Measurements from ENCODE around the gene TMEM242.
A peak's percentile ranks its signal among the peaks of the same experiment; 100 is the strongest.
"Not testable (repeated sequence)": the region's sequence is repeated elsewhere in the genome, so short reads cannot be mapped to it uniquely, and the experiment has no call there.

TMEM242 gene

DNA sequence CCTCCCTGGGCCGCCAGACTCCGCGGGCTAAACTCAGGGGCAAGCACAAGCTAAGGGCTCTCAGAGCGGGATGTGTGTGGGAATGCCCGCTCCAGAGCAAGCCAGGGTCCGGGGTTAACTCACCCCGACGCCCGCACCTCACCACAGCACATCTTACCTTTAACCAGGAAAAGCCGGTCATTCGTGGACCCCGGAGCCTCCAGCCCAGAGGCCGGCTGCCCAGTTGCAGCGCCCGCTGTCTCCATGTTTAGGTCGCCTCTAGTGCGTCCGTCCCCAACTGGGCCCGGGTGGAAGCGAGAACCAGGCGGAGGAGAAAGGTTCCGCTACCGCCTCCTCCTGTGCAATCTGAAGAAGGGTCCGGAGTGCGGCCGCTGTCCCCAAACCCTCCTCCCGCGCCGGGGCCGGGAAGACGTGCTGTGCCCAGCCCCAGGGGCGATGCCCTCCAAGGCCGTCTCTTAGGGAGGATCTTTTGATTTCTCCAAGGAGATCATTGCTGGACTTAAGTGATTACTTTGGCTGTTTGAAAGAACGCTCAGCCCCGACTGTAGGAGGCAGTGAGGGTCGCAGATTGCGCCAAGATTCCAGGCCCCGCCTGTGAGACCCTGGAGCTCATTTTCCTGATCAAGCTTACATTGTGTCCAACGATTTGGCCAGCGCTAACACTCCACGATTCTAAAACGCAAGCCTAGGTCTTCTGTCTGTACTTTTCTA is at the start of gene TMEM242:
Gene TMEM242 (minus strand): TSS at position 265 of the 711 bp plus-strand sequence. CDS start 20 bp downstream, at position 245.
- DNase-seq (ENCODE audit: low read depth): peak; percentile 84

DNA sequence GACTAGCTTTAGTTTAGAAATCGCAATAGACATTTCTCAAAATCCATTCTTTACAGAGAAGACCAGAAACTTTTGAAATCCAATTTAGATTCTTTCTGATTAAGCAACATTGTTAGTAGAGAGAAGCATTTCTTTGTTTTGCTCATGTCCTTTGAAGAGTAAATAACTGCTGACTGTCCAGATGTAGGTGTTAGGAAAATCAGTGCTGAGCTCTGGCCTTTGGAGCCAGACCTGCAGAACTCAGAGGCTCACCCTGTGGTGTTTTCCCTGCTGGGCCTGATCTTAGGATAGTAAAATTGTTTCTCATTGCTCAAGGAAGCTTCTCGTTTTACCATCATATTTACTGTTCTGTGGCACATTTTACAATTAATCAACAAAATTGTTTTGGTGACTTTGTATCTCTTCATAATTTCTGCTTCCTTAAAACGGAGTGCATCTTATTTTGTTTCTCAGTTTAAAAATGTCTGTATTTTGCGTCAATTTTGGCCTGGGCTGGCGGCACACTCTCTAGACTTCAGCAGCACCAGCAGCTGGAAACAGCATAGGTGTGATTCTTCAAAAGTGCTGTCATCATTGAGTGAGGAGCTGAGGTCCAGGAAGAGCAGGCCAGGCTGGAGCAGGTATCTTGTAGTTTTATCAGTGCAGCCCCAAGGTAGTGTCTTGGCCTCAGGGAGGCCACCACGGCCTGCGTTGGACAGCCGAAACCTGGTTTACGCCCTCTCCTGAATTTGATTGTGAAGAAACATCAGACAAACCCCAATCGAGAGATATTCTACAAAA is 49.4 kb upstream of the TMEM242 start:
- no peak for DNase-seq (ENCODE audit: low read depth)

DNA sequence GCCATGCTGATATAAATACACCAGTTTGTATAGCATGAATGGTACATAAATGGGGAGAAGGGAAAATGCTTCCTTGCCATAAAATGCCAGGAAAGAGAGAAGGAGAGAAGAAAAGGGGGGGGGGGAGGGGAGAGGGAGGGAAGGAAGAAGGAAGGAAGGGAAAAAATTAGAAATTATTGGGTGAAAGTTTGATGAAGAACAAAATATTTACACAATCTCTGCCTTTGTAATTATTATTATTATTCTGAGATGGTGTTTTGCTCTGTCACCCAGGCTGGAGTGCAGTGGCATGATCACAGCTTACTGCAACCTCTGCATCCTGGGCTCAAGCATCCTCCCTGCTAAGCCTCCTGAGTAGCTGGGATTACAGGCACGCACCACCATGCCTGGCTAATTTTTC is 47.4 kb upstream of the TMEM242 start:
- no peak for DNase-seq (ENCODE audit: low read depth)

GRCh38 chr6:157368359-157369049 is 45.2 kb upstream of the TMEM242 start:
- no peak for DNase-seq (ENCODE audit: low read depth)

- DNase-seq (ENCODE audit: low read depth): no peak
These were observed 43.3 kb upstream of the TMEM242 start for GRCh38 chr6:157366648-157367047.

- no peak for DNase-seq (ENCODE audit: low read depth)
These were observed 41.4 kb upstream of the TMEM242 start for GRCh38 chr6:157364705-157365104.

GRCh38 chr6:157361886-157362285 is 38.6 kb upstream of the TMEM242 start:
- no peak for DNase-seq (ENCODE audit: low read depth)

DNA sequence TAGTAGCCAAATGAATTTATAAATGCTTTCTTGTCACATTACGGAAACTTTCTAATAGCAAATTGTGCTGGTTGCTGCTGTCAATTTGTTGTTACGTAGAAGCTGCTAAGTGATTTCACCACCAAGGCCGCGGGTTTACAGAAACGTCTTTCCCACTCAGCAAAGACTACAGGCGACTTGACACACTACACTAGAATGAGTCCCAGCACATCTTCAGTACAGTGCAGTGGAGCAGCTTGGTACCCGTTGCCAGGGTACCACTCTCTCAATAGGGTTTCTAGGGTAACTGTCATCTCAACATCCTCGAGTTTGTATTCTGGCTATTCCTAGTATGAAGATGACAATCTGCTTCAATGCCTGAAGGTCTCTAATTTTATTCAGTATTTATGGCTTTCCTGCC is 35.0 kb upstream of the TMEM242 start:
- DNase-seq (ENCODE audit: low read depth): no peak

DNA sequence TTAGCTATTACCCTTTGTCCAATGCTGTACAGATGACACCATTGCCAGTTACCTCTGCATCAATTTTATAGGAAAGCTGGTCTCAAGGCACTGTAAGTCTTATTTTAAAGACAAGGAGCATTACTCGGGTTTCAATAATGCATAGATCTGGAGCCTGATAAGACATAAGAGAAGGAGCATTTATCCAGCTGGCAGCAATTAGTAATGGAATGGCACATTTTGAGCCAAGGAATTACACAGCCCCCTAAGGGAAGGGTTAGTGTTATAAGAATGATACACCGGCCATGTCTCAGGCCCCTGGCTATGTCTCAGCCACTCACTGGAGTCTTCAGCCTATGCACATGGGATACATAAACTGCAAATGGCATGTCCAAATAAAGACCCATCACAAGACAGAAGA is 23.1 kb upstream of the TMEM242 start:
- DNase-seq (ENCODE audit: low read depth): no peak

- DNase-seq (ENCODE audit: low read depth): no peak
These were observed 20.4 kb upstream of the TMEM242 start for GRCh38 chr6:157343732-157344131.

DNA sequence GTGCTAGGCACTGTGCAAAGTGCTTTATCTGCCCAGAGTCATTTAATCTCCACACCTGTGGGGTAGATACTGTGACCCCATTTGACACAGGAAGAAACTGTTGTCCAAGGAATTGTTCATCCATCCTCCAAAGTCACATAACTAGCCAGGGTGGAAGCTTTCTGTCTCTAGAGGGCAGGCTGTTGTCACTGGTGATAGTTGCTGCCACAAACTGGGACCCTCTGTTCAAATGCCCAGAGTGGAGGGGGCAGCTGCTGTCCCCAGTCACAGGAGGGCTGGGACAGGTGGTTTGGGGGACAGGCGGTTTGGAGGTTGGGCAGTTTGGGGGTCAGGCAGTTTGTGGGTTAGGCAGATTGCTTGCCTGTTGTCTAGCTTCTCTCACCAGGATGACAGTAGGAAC is 16.1 kb upstream of the TMEM242 start:
- no peak for DNase-seq (ENCODE audit: low read depth)

- no peak for DNase-seq (ENCODE audit: low read depth)
These were observed 14.4 kb upstream of the TMEM242 start for GRCh38 chr6:157337751-157338150.

- DNase-seq (ENCODE audit: low read depth): not testable (repeated sequence)
These were observed 14.0 kb upstream of the TMEM242 start for GRCh38 chr6:157337276-157337675.

DNA sequence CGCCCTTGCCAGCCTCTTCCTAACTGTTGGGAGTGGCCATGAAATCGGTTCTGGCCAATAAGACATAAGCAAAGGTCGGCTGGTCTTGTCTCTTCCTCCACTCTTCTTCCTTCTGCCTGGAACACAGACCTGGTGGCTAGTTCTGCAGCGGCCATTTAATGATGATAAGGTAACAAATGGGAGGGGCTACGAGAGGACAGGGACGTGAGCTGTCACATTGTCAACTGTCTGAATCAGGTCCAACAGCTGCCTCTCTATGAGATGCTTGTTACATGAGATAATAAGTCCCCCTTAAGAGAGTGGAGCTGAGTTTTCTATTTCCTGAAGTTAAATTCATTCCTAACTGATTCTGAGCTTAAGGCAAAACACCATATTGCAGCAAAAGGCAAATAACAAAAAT is 12.5 kb upstream of the TMEM242 start:
- DNase-seq (ENCODE audit: low read depth): no peak

DNA sequence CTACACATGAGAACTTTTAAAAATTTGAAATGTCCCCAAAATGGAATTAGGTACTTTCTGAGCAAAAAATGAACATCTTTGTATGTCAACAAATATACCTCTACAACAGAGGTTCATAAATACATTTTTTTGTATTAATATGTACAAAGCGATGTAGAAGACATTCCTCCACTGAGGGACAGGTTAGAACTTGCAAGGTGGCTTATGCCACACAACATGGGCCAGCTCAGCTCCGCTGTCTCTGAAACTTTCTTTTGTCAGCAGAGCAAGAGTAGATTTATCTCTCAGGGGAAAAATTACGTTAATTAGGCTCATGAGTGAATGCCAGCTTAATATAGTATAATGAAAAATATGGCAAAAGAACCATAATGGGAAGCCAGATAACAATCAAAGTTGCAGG is 10.6 kb upstream of the TMEM242 start:
- DNase-seq (ENCODE audit: low read depth): no peak

DNA sequence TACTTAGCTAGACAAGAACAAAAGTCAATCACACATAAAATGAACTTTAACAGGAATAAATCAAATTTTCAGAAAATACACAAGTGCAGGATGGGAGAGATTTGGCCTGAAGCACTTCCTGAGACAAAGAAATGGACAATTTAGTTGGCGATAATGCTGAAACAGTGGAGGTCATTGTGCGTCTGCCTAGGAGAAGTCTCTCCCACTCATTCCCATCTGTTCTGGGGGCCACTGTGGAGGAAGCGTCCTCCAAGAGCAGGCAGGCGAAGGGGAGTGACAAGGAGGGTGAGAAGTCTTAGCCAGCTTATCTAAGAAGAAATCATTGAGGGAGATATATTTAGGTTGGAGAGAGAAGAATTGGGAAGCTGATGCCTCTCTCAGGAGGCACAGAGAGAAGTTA is 10.2 kb upstream of the TMEM242 start:
- no peak for DNase-seq (ENCODE audit: low read depth)

- DNase-seq (ENCODE audit: low read depth): no peak
These were observed 9.5 kb upstream of the TMEM242 start for GRCh38 chr6:157332813-157333212.

DNA sequence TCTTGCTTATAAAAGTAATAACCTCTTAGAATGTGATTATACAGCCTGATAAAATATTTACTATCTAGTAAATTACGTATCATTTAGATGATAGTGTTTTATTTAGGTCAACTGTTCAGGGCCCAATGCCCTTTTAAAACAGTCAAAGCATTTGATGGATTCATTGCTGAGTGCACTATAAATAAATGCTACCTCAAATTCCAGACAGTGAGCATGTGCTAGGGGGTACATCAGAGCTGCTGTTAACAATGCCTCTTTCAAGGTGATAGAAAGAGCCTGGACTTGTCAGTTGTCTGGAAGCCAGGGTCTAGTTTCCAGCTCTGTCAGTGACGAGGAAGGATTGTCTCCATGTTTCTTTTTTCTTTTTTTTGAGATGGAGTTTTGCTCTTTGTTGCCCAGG is 7.5 kb upstream of the TMEM242 start:
- no peak for DNase-seq (ENCODE audit: low read depth)

GRCh38 chr6:157329829-157330228 is 6.5 kb upstream of the TMEM242 start:
- DNase-seq (ENCODE audit: low read depth): no peak

GRCh38 chr6:157328108-157328692 is 4.9 kb upstream of the TMEM242 start:
- DNase-seq (ENCODE audit: low read depth): no peak

- no peak for DNase-seq (ENCODE audit: low read depth)
These were observed 3.7 kb upstream of the TMEM242 start for GRCh38 chr6:157326979-157327378.

DNA sequence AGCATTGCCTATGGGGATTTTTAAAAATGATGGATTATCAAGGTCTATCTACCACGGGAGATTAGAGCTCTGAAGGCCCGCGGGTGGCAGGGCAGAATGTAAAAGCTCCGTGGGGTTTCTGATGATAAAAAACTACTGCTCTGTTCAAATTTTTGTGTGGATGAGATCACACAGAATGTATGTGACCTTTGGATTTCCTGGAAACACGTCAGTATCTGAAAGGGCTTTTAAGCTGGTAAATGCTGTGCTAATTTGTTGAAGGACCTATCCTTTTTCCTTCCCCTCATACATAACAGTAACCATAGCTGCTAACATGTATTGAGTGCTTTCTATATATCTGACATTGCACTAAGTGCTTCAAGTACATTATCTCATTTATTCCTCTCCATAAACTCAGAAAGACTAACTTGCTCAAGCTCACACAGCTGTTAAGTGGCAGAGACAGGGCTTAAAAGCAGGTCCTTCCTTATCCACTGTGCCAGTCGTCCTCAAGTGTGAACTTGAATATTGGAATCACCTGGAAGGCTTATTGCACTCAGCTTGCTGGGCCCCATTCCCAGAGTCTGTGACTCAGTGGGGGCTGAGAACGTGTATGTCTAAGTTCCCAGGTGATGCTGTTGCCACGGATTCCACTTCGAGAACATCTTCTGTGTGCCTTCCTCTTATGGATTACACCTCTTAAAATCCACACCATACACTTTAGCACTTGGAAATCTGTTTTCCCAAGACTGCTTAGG is 1.9 kb upstream of the TMEM242 start:
- DNase-seq (ENCODE audit: low read depth): no peak

All from stromal cell of bone marrow (primary cell).